Nephron (organoid): ENCODE data around the gene CCDC122.

Experiments
- H3K27ac Mint-ChIP-seq, 3 experiments: 2 replicates each; pipeline ENCODE4 v1.8.0; 2020; ENCODE audit warnings: mixed read lengths in 3 of 3, mild to moderate bottlenecking in 2 of 3, moderate library complexity in 1 of 3
- H3K27me3 Mint-ChIP-seq: 2 replicates; pipeline ENCODE4 v1.8.0; 2021; ENCODE audit warnings: low read depth, mild to moderate bottlenecking, moderate library complexity, mixed read lengths
- H3K36me3 Mint-ChIP-seq: 2 replicates; pipeline ENCODE4 v1.8.0; 2020; ENCODE audit warnings: low read depth, mixed read lengths
- H3K4me1 Mint-ChIP-seq: 2 replicates; pipeline ENCODE4 v1.8.0; 2020; ENCODE audit warnings: mixed read lengths
- H3K4me3 Mint-ChIP-seq, 3 experiments: 2 replicates each; pipeline ENCODE4 v1.8.0; 2020; ENCODE audit warnings: mild to moderate bottlenecking in 3 of 3, mixed read lengths in 3 of 3, moderate library complexity in 2 of 3
- H3K9me3 Mint-ChIP-seq: 2 replicates; pipeline ENCODE4 v1.8.0; 2020; ENCODE audit warnings: mixed read lengths
- TF ChIP-seq, protein P1 (sequence below), 3 experiments: fragments of 200-600 bp; sonication (generic); IDR thresholded peaks; one replicate each; pipeline ENCODE4 v1.5.0; 2021; ENCODE audit warnings: antibody characterized with exemption in 3 of 3; ENCODE audit not compliant: unreplicated experiment in 3 of 3

Gene CCDC122

DNA sequence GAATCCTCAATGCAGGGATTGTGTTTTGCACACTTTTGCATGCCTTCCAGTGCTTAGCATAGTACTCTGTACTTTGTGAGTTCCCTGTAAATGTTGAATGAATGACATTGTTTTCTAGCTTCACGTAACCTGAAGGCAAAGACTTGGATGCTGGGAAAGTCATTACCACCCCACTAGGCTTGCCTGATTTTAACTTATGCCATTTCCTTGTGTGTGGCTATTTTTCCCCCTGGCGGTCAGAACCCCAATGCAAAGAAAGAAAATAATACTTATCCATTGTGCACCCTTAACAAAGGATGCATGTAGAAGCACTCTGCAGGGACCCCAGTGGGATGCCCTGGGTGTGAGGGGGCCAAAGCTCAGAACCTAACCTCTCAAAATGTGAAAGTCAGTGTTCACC is 91.5 kb downstream of the CCDC122 start:
- H3K9me3 Mint-ChIP-seq: no peaks in the 10 kb centered on the region
- no peaks in the 10 kb centered on the region for H3K36me3 Mint-ChIP-seq
- H3K4me3 Mint-ChIP-seq: peak overlapping the region; percentile 82 to 97 (median 89)
- TF ChIP-seq, protein P1, sequence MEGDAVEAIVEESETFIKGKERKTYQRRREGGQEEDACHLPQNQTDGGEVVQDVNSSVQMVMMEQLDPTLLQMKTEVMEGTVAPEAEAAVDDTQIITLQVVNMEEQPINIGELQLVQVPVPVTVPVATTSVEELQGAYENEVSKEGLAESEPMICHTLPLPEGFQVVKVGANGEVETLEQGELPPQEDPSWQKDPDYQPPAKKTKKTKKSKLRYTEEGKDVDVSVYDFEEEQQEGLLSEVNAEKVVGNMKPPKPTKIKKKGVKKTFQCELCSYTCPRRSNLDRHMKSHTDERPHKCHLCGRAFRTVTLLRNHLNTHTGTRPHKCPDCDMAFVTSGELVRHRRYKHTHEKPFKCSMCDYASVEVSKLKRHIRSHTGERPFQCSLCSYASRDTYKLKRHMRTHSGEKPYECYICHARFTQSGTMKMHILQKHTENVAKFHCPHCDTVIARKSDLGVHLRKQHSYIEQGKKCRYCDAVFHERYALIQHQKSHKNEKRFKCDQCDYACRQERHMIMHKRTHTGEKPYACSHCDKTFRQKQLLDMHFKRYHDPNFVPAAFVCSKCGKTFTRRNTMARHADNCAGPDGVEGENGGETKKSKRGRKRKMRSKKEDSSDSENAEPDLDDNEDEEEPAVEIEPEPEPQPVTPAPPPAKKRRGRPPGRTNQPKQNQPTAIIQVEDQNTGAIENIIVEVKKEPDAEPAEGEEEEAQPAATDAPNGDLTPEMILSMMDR (IDR thresholded peaks at IDR 0.05; ENCODE audit: unreplicated experiment in 3 of 3): no peak
- peaks cover 14% of the 10 kb centered on the region for H3K27me3 Mint-ChIP-seq
- H3K4me1 Mint-ChIP-seq: peaks cover 23% of the 10 kb centered on the region
- peak overlapping the region; percentile 59 to 89 (median 76) for H3K27ac Mint-ChIP-seq

DNA sequence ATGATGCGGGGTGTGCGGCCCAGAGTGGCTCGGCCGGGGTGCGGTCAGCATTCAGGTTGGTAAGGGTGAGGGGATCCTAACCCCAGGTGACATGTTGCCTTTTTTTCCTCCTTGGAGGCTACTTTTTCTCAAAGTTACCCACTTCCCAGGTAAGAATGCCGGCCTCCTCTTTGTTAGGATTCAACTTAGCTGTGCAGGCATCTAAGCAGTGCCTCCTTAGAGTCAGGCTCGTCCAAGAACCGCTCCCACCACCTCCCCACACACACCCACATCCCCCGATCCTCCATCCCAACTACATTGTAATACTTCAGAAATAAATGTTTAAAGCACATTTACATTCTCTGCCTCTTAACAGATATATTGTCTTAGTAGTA is 92.0 kb downstream of the CCDC122 start:
- Mint-ChIP-seq H3K27me3 (peaks cover 14% of the 10 kb centered on the region), H3K4me3 (peak overlapping the region; percentile 82 to 97 (median 89)), H3K9me3 (no peaks in the 10 kb centered on the region), H3K4me1 (peaks cover 19% of the 10 kb centered on the region), H3K27ac (peak overlapping the region; percentile 59 to 89 (median 76)), H3K36me3 (no peaks in the 10 kb centered on the region)
- TF ChIP-seq, protein P1 (IDR thresholded peaks at IDR 0.05; ENCODE audit: unreplicated experiment in 3 of 3): no peak

DNA sequence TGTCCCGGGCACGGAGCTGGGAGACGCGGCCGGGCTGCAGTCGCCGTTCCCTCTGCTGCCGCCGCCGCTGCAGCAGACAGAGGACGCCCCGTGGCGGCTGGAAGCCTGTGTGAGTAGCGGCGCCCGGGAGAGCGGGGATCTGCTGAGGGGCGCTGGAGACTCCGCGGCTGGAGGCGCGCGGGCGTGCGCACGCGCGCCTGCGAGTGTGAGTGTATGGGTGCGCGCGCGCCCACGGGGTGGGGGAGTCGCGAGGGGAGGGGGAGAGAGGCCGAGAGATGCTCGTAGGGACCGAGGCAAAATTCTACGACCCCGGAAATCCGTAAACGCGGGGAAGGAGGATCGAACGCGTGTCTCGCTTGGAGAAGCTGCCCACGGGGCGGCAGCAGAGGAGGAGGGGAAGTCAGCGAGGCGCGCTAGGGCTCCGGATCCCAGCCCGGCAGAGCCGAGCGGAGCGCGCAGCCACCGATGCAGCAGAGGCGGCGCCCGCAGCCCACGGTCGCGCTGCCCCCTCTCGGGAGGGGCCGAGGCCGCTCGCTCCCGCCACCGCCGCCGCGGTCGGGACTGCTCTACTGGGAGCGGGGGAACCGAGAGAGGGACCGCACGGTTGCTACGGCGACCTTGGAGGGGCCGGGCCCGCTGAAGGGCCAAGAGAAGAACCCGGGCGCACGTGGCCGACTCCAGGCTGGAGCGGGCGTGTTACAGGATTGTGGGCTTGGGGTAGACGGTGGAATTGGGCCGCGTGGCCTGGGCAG is 92.6 kb downstream of the CCDC122 start, which contains the start of gene ENOX1:
Gene ENOX1 (minus strand): TSS at position 207 of the 752 bp plus-strand sequence.
- H3K36me3 Mint-ChIP-seq: no peaks in the 10 kb centered on the region
- peaks cover 13% of the 10 kb centered on the region for H3K4me1 Mint-ChIP-seq
- peak within 1 kb of the TSS; percentile 59 to 89 (median 76) for H3K27ac Mint-ChIP-seq
- TF ChIP-seq, protein P1 (IDR thresholded peaks at IDR 0.05; ENCODE audit: unreplicated experiment in 3 of 3): peak in 1 of 3 experiments; percentile 27
- H3K4me3 Mint-ChIP-seq: peak within 1 kb of the TSS; percentile 96 to 97 (median 96)
- peaks cover 14% of the 10 kb centered on the region for H3K27me3 Mint-ChIP-seq
- H3K9me3 Mint-ChIP-seq: no peaks in the 10 kb centered on the region

DNA sequence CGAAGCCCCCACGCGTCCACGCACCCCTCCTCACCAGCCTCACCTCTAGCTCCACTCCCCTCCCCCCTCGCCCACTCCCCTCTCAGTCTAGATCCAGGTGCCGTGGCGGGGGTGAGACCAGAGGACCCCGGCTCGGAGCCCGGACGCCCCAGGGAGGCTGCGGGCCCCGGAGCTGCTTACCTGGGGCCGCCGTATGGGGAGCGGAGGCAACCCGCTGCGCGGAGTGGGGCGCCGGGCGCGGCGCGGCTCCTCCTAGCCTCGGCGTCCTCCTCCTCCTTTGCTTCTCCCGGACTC is 93.1 kb downstream of the CCDC122 start:
- H3K9me3 Mint-ChIP-seq: no peaks in the 10 kb centered on the region
- H3K4me1 Mint-ChIP-seq: peaks cover 13% of the 10 kb centered on the region
- H3K27ac Mint-ChIP-seq: no peak overlapping the region
- H3K36me3 Mint-ChIP-seq: no peaks in the 10 kb centered on the region
- TF ChIP-seq, protein P1 (IDR thresholded peaks at IDR 0.05; ENCODE audit: unreplicated experiment in 3 of 3): no peak
- H3K27me3 Mint-ChIP-seq: peaks cover 14% of the 10 kb centered on the region
- H3K4me3 Mint-ChIP-seq: peak overlapping the region; percentile 96 to 97 (median 96)
